ENCODE data around the gene KMT2C.
"Not testable (repeated sequence)": the region's sequence is repeated elsewhere in the genome, so short reads cannot be mapped to it uniquely, and the experiment has no call there.

Gene KMT2C

GRCh38 chr7:152355474-152356057, 80.2 kb downstream of the KMT2C start:
- no peak overlapping the region for H3K4me3 ChIP-seq (ENCODE audit: low read depth, low read length)
- no peak for TF ChIP-seq CTCF (IDR thresholded peaks at IDR 0.05; ENCODE audit: low read depth, low read length)

DNA sequence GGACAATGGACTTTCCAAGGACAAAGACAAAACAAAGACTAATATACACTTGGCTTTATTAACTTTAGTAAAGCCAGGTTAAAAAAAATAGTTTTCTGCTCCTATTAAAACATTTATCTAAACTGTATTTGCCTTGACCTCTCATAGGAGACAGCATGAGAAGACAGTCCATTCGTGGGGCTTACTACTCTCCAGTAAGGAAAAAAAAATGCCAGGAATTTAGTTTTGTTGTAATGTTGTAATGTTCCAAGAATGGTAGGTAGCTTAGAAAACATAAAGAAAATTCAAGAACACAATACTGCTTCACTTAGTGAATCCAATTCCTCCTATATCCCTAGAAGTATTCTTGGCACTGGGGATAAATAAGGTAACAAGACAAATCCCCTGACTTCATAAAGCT, 81.7 kb downstream of the KMT2C start:
- TF ChIP-seq CTCF (IDR thresholded peaks at IDR 0.05; ENCODE audit: low read depth, low read length), result no peak

GRCh38 chr7:152353281-152353680, 82.5 kb downstream of the KMT2C start:
- not testable (repeated sequence) for H3K4me3 ChIP-seq (ENCODE audit: low read depth, low read length)

More for the DNA sequence above, 81.7 kb downstream of the KMT2C start:
- no peak overlapping the region for H3K4me3 ChIP-seq (ENCODE audit: low read depth, low read length)

- H3K4me3 ChIP-seq (ENCODE audit: low read depth, low read length), result not testable (repeated sequence)
These were observed 84.1 kb downstream of the KMT2C start for GRCh38 chr7:152351747-152352146.

GRCh38 chr7:152351168-152351567, 84.6 kb downstream of the KMT2C start:
- H3K4me3 ChIP-seq (ENCODE audit: low read depth, low read length), result no peak overlapping the region

DNA sequence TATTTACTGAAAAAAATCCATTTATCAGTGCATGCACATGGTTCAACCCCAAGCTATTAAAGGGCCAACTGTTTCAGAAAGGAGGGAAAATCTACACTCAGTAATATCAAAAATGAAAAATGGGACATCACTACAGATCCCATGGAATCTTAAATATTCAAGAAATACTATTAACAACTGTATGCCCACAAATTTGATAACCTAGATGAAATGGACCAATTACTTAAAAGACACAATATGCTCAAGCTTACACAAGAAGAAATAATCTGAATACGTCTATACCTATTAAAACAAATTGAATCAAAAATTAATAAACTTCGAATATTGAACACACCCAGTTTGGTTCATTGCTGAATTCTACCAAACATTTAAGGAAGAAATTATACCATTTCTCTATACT, 87.9 kb downstream of the KMT2C start:
- TF ChIP-seq CTCF (IDR thresholded peaks at IDR 0.05; ENCODE audit: low read depth, low read length), result no peak

More at GRCh38 chr7:152351168-152351567, 84.6 kb downstream of the KMT2C start:
- no peak for TF ChIP-seq CTCF (IDR thresholded peaks at IDR 0.05; ENCODE audit: low read depth, low read length)

DNA sequence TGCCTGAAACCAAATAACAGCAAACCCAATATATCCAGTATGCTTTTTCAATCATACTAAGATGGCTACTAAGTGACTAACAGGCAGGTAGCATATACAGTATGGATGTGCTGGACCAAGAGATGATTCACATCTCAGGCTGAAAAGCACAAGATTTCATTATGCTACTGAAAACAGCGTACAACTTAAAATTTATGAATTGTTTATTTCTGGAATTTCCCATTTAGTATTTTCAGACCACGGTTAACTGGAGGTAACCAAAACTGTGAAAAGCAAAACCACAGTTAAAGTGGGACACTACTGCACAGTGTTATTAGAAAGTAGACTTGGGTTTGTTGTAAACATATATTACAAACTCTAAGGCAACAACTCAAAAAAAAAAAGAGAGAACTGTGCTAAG, 91.5 kb downstream of the KMT2C start:
- no peak for TF ChIP-seq CTCF (IDR thresholded peaks at IDR 0.05; ENCODE audit: low read depth, low read length)
- H3K4me3 ChIP-seq (ENCODE audit: low read depth, low read length), result no peak overlapping the region

More for the DNA sequence above, 87.9 kb downstream of the KMT2C start:
- H3K4me3 ChIP-seq (ENCODE audit: low read depth, low read length), result no peak overlapping the region

GRCh38 chr7:152342796-152343195, 93.0 kb downstream of the KMT2C start:
- H3K4me3 ChIP-seq (ENCODE audit: low read depth, low read length), result no peak overlapping the region
- TF ChIP-seq CTCF (IDR thresholded peaks at IDR 0.05; ENCODE audit: low read depth, low read length), result no peak
